HG03135 (cell line): ENCODE measurements around the gene MACC1.

ENCODE experiments used
- ATAC-seq: cut with Tn5 transposase; IDR thresholded peaks from one replicate; pipeline ENCODE4 v1.9.1; 2021; ENCODE audit warnings: mild to moderate bottlenecking, moderate library complexity; ENCODE audit not compliant: unreplicated experiment

Gene MACC1

GRCh38 chr7:20229646-20230500 lies 12.7 kb upstream of the MACC1 start:
- no peak for ATAC-seq

GRCh38 chr7:20229081-20229480 lies 11.9 kb upstream of the MACC1 start:
- ATAC-seq, result no peak

GRCh38 chr7:20228654-20229053 lies 11.5 kb upstream of the MACC1 start:
- no peak for ATAC-seq

GRCh38 chr7:20227291-20227795 lies 10.2 kb upstream of the MACC1 start:
- ATAC-seq, result no peak

- ATAC-seq, result no peak
Observed at GRCh38 chr7:20226860-20227259, 9.7 kb upstream of the MACC1 start.

GRCh38 chr7:20225384-20225783 lies 8.2 kb upstream of the MACC1 start:
- ATAC-seq, result no peak

- no peak for ATAC-seq
Observed at GRCh38 chr7:20224025-20224424, 6.8 kb upstream of the MACC1 start.

GRCh38 chr7:20223356-20223755 lies 6.2 kb upstream of the MACC1 start:
- ATAC-seq, result no peak

- ATAC-seq, result no peak
Observed at GRCh38 chr7:20222219-20222828, 5.1 kb upstream of the MACC1 start.

GRCh38 chr7:20220921-20221547 lies 3.9 kb upstream of the MACC1 start:
- ATAC-seq, result no peak

GRCh38 chr7:20220293-20220761 lies 3.1 kb upstream of the MACC1 start:
- peak; percentile 26 for ATAC-seq

GRCh38 chr7:20219446-20220292 lies 2.5 kb upstream of the MACC1 start:
- ATAC-seq, result peak; percentile 79

- ATAC-seq, result no peak
Observed at GRCh38 chr7:20219062-20219445, 1.9 kb upstream of the MACC1 start.

- no peak for ATAC-seq
Observed at GRCh38 chr7:20218279-20218678, 1.1 kb upstream of the MACC1 start.

- no peak for ATAC-seq
Observed at GRCh38 chr7:20216406-20217036, 663 bp downstream of the MACC1 start.

- no peak for ATAC-seq
Observed at GRCh38 chr7:20214921-20215669, 2.1 kb downstream of the MACC1 start.

- no peak for ATAC-seq
Observed at GRCh38 chr7:20214132-20214531, 3.1 kb downstream of the MACC1 start.

- ATAC-seq, result no peak
Observed at GRCh38 chr7:20213378-20213777, 3.8 kb downstream of the MACC1 start.

- no peak for ATAC-seq
Observed at GRCh38 chr7:20211376-20211775, 5.8 kb downstream of the MACC1 start.
